ENCODE measurements around the gene PTPRT. TPM values are rescaled to one million over a fixed set of nuclear protein-coding genes. Genes with fewer than 3 reads are reported as not detected.

PTPRT gene
- total RNA-seq, 1 experiment from 2014 or later, result 0.13 TPM

- H4K8ac ChIP-seq (replicated peaks; ENCODE audit: insufficient read length, low read depth, low read length), result no peak overlapping the region
- no peak overlapping the region for H2BK20ac ChIP-seq (ENCODE audit: low read depth, low read length, poor library complexity, severe bottlenecking)
- no peak overlapping the region for H3K27ac Mint-ChIP-seq
- no peak overlapping the region for H3T11ph ChIP-seq (ENCODE audit: low read length)
- H3K4ac ChIP-seq (ENCODE audit: low read depth, low read length), result no peak overlapping the region
- H3K9ac ChIP-seq (ENCODE audit: extremely low read depth, insufficient read length, low read length), result no peak overlapping the region
- no peak overlapping the region for H3K23ac ChIP-seq (ENCODE audit: insufficient read length, low read depth, low read length)
- no peak overlapping the region for H4K5ac ChIP-seq (ENCODE audit: insufficient read length, low read depth, low read length)
- peak; percentile 83 for TF ChIP-seq CTCF (conservative IDR thresholded peaks at IDR 0.05)
- H3K23me2 ChIP-seq (ENCODE audit: insufficient read length, low read depth, low read length, poor library complexity, severe bottlenecking), result peaks cover 19% of the 10 kb centered on the region
- peak; percentile 80 for DNase-seq
- H3K14ac ChIP-seq (ENCODE audit: insufficient read depth, low read length), result no peak overlapping the region
- no peaks in the 10 kb centered on the region for H4K20me1 ChIP-seq (ENCODE audit: control insufficient read depth, insufficient read depth, insufficient read length)
- peaks cover 93% of the 10 kb centered on the region for H3K27me3 Mint-ChIP-seq (ENCODE audit: low read depth)
- no peak overlapping the region for H2AK5ac ChIP-seq (ENCODE audit: insufficient read length, low read length)
- H3K4me2 ChIP-seq (ENCODE audit: insufficient read depth, insufficient read length, low read length), result no peak overlapping the region
- H3K4me3 Mint-ChIP-seq, result no peak overlapping the region; a peak in 1 of 5 replicates
- no peak overlapping the region for H3K27ac ChIP-seq (ENCODE audit: insufficient read length, low read depth, low read length)
- no peak overlapping the region for H3K18ac ChIP-seq (ENCODE audit: insufficient read length, low read depth, low read length)
- no peaks in the 10 kb centered on the region for H3K79me2 ChIP-seq (ENCODE audit: insufficient read depth, low read length)
- no peak overlapping the region for H2AFZ ChIP-seq (ENCODE audit: low read length)
- WGBS (ENCODE audit: extremely low coverage, insufficient read length, low lambda C conversion rate), result no CpG with 5 or more reads among the region's 12 CpGs
- H3K9me3 ChIP-seq (ENCODE audit: control insufficient read depth, low read depth, low read length), result no peaks in the 10 kb centered on the region
- H3K36me3 Mint-ChIP-seq (ENCODE audit: insufficient read depth in 1 of 3, low read depth in 3 of 3), result no peaks in the 10 kb centered on the region; a peak in 1 of 7 replicates
- H3K56ac ChIP-seq (ENCODE audit: insufficient read length, low read depth, low read length), result no peak overlapping the region
- H3K27me3 ChIP-seq (ENCODE audit: insufficient read depth, low read length), result peaks cover 27% of the 10 kb centered on the region
- H2BK120ac ChIP-seq (ENCODE audit: low read depth, low read length, poor library complexity, severe bottlenecking), result no peak overlapping the region
- no peak overlapping the region for H2BK12ac ChIP-seq (ENCODE audit: insufficient read length, low read depth, low read length)
- no peaks in the 10 kb centered on the region for H3K4me1 ChIP-seq (ENCODE audit: insufficient read depth, low read length)
- no peak overlapping the region for H2BK5ac ChIP-seq (ENCODE audit: insufficient read length, low read length)
- no peak overlapping the region for H2BK15ac ChIP-seq (ENCODE audit: low read depth, low read length)
- H3K4me1 Mint-ChIP-seq, result peaks cover 12 to 24% of the 10 kb centered on the region in 2 experiments
- no peak overlapping the region for H4K91ac ChIP-seq (ENCODE audit: insufficient read length, low read depth, low read length)
- H3K79me1 ChIP-seq (ENCODE audit: insufficient read depth, low read depth, low read length, poor library complexity, severe bottlenecking), result no peaks in the 10 kb centered on the region
- no peaks in the 10 kb centered on the region; a peak in 1 of 5 replicates for H3K9me3 Mint-ChIP-seq
These were observed 2.5 kb upstream of the PTPRT start for GRCh38 chr20:43191946-43192863.
